ELF-1 (cell line): Measurements from ENCODE around the gene ESF1.

ENCODE experiments used
- DNase-seq: peaks from one replicate; pipeline ENCODE4 v3.0.0-alpha.2; 2016; ENCODE audit warnings: low read depth, low spot score

Gene ESF1

GRCh38 chr20:13681248-13682125 lies 103.2 kb downstream of the ESF1 start:
- DNase-seq, result no peak

DNA sequence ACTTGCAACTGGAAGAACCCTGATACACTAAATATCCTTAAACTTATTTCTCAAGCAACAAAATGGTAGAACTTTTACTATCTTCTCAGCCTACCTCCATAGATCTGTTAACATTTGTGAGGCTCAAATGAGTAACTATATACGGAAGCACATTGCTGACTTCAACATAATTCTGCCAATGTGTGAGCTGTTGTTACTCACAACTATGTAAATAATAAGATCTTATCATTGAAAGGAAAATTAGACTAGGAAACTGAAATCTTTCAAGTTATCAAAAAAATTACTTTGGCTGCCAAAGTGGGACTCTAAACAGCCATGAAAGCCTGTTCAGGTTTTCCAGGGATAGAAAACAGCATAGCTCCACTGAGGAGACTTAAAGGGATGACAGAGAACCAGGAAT lies 105.8 kb downstream of the ESF1 start:
- DNase-seq, result no peak

DNA sequence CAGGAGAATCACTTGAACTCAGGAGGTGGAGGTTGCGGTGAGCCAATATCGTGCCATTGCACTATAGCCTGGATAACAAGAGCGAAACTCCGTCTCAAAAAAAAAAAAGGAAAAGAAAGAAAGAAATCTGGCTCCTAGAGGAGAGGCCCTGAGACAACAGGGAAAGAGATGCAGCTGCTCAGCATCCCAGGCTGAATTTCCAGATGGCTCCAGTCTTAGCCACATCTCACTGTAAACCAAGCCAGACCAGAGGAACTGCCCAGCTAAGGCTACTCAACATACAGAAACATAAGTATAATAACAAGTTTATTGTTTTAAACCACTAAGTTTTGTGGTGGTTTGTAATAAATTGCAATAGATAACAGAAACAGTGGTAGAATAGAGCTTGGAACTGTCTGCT lies 107.5 kb downstream of the ESF1 start:
- DNase-seq, result no peak

- no peak for DNase-seq
These were observed 108.0 kb downstream of the ESF1 start for GRCh38 chr20:13676682-13677081.

GRCh38 chr20:13672690-13673089 lies 112.0 kb downstream of the ESF1 start:
- no peak for DNase-seq

- no peak for DNase-seq
These were observed 112.8 kb downstream of the ESF1 start for GRCh38 chr20:13671916-13672378.

GRCh38 chr20:13671512-13671911 lies 113.2 kb downstream of the ESF1 start:
- no peak for DNase-seq

DNA sequence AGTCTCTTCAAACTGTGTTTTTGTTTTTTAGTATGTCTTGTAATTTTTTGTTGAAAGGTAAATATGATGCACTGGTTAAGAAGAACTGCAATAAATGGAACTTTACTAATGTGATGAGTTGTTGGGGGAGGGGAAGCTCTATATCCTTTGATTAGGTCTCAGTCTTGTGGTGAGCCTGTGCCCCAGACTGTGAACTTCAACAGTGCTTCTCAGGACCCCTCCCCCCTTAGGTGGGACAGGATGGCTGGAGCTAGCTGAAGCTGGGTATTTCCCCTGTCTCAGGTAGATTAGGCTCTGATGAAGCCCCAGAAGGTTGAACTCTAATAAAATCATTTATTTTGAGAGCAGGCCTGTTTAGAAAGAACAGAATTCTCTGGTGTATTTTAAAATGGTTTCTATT lies 114.6 kb downstream of the ESF1 start:
- DNase-seq, result no peak

DNA sequence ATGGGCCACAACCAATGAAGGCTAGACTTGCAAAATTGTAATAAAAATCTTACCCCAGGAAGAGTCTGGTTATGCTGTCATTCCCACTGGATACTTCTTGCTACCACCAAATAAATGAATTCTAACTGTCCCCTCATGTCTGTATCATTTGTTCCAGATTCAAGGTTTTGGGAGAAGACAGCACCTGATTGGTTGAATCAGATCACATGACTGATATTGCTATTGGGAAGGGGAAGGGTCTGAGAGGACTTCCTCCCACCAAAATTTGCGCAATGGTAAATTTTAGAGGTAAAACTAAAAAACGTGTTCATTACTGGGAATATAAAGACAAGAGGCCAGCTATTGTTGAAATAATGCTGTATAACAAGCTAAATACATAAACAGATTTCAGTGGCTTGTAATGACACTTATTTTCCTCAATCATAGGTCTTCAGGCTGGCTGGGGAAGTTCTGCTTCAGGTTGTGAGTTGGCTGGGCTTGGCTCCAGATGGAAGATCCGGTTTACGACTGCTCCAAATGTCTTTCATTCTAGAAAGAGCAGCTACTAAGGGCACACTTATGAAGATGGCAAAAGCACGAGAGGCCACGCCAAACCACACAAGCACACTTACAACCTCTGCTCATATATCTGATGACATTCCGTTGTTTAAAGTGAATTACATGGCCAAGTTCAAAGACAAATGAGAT lies 118.9 kb downstream of the ESF1 start:
- no peak for DNase-seq
